K562 (cell line): Measurements from ENCODE around the gene RTCA. TPM values are rescaled to one million over a fixed set of nuclear protein-coding genes. Genes with fewer than 3 reads are reported as not detected.
A peak's percentile ranks its signal among the peaks of the same experiment; 100 is the strongest.

Experiments used
- ATAC-seq: fragments of 200-7000 bp; cut with Tn5 transposase; 3 replicates; pipeline ENCODE4 v1.9.1; 2020; ENCODE audit warnings: moderate library complexity
- BruUV-seq: library from RNA; stranded (reverse); fragments of 400-500 nt; replicated peaks from 2 replicates; lab custom pipeline; 2021; lab: Mats Ljungman, UMichigan
- CTCF ChIA-PET: fragments of 300-600 bp; formaldehyde crosslinking; extraction: SDS; loops from one replicate; lab custom pipeline; 2021; ENCODE audit warnings: low intra/inter-chr PET ratio; lab: Yijun Ruan, JAX
- POLR2A ChIA-PET: fragments of 300-600, 350-650 bp; sonication (Branson Sonifier 250); formaldehyde crosslinking; extraction: SDS; loops from one replicate; lab custom pipeline; 2021; ENCODE audit warnings: antibody characterized with exemption, inconsistent platforms; lab: Yijun Ruan, JAX
- DNase-seq, 4 experiments: peaks; one replicate each; pipeline versions ENCODE4 v3.0.0 to v3.0.0-alpha.2; 2011 to 2018; ENCODE audit warnings: low spot score in 3 of 4, mixed read lengths in 3 of 4; ENCODE audit errors: extremely low read depth in 1 of 4
- FAIRE-seq: peaks from 2 replicates; lab custom pipeline; 2011; peaks lifted over from hg19 to GRCh38; lab: Jason Lieb, UNC
- H2AFZ ChIP-seq: 2 replicates; pipeline ENCODE4 v1.6.0; 2011; ENCODE audit warnings: low read depth, low read length, control low read depth, inconsistent platforms
- H3K27ac ChIP-seq: fragments of 200-600 bp; 3 replicates; pipeline ENCODE4 v1.8.0; 2011; ENCODE audit warnings: low read depth, mild to moderate bottlenecking, control low read depth, inconsistent platforms, low read length, moderate library complexity, mixed read lengths; ENCODE audit errors: extremely low read depth
- H3K27me3 ChIP-seq, 2 experiments: fragments of 300-600 bp in 1 of 2; 2 replicates in 1 of 2; 3 replicates in 1 of 2; pipeline versions ENCODE4 v1.6.0 to v1.8.0; 2011; ENCODE audit warnings: inconsistent platforms in 2 of 2, low read length in 2 of 2, mild to moderate bottlenecking in 1 of 2, mixed read lengths in 1 of 2, moderate library complexity in 1 of 2; ENCODE audit not compliant: control insufficient read depth in 2 of 2, insufficient read depth in 2 of 2
- H3K36me3 ChIP-seq: fragments of 300-600 bp; 3 replicates; pipeline ENCODE4 v1.8.0; 2011; ENCODE audit warnings: mild to moderate bottlenecking, low read length, inconsistent platforms; ENCODE audit not compliant: control insufficient read depth, insufficient read depth
- H3K4me1 ChIP-seq, 2 experiments: fragments of 200-600 bp in 1 of 2; replicated peaks in 1 of 2; 2 replicates in 1 of 2; 3 replicates in 1 of 2; pipeline versions ENCODE4 v1.5.1 to v1.8.0; 2011; ENCODE audit warnings: inconsistent platforms in 2 of 2, low read length in 2 of 2, mild to moderate bottlenecking in 1 of 2, mixed read lengths in 1 of 2, moderate library complexity in 1 of 2; ENCODE audit not compliant: control insufficient read depth in 2 of 2, insufficient read depth in 2 of 2
- H3K4me2 ChIP-seq: 2 replicates; pipeline ENCODE4 v1.6.1; 2011; ENCODE audit warnings: low read length, control low read depth, inconsistent platforms, mixed read lengths; ENCODE audit not compliant: insufficient read depth
- H3K4me3 ChIP-seq: fragments of 200-600 bp; sonication (generic), shearing (Covaris generic); 2 replicates; pipeline ENCODE4 v1.5.1; 2016; ENCODE audit warnings: control low read depth, inconsistent platforms
- H3K79me2 ChIP-seq: fragments of 200-600 bp; 3 replicates; pipeline ENCODE4 v1.8.0; 2011; ENCODE audit warnings: low read length, inconsistent platforms; ENCODE audit not compliant: control insufficient read depth, insufficient read depth
- H3K9ac ChIP-seq, 2 experiments: 2 replicates each; pipeline versions ENCODE4 v1.6.0 to v1.6.1; 2011; ENCODE audit warnings: low read depth in 2 of 2, low read length in 2 of 2, control low read depth in 1 of 2, inconsistent platforms in 1 of 2, mild to moderate bottlenecking in 1 of 2, mixed read lengths in 1 of 2; ENCODE audit not compliant: insufficient read depth in 1 of 2
- H3K9me1 ChIP-seq: one replicate; pipeline ENCODE4 v1.6.0; 2011; ENCODE audit warnings: inconsistent platforms, mild to moderate bottlenecking, low read length, moderate library complexity; ENCODE audit not compliant: control insufficient read depth, insufficient read depth
- H3K9me3 ChIP-seq: replicated peaks from 2 replicates; pipeline ENCODE4 v1.5.1; 2011; ENCODE audit warnings: low read depth, low read length, inconsistent platforms; ENCODE audit not compliant: control insufficient read depth, insufficient read depth
- H4K20me1 ChIP-seq: replicated peaks from 2 replicates; pipeline ENCODE4 v1.6.1; 2011; ENCODE audit warnings: low read length, inconsistent platforms, mixed read lengths; ENCODE audit not compliant: control insufficient read depth, insufficient read depth
- CEBPB ChIP-seq: fragments of 450-650 bp; IDR thresholded peaks from 2 replicates; pipeline ENCODE4 v1.6.1; 2016; ENCODE audit warnings: missing genetic modification characterization, missing compliant biosample characterization
- EP300 ChIP-seq: IDR thresholded peaks from 2 replicates; pipeline ENCODE4 v1.6.1; 2012; ENCODE audit warnings: low read length, improper control_type of control experiment
- ETV1 ChIP-seq: fragments of 450-650 bp; conservative IDR thresholded peaks from 2 replicates; pipeline ENCODE4 v1.6.1; 2016; ENCODE audit warnings: missing genetic modification characterization, control low read depth, low read depth, missing compliant biosample characterization
- ETV6 ChIP-seq, 3 experiments: fragments of 150-350 bp in 1 of 3; sonication (generic) in 1 of 3; formaldehyde crosslinking in 1 of 3; IDR thresholded peaks; 2 replicates each; pipeline versions ENCODE4 v1.6.1 to v1.8.0; 2014 to 2022; ENCODE audit warnings: borderline replicate concordance in 2 of 3, low read depth in 2 of 3, antibody characterized with exemption in 1 of 3, low read length in 1 of 3, mild to moderate bottlenecking in 1 of 3, missing genetic modification reagents in 1 of 3
- MTA3 ChIP-seq: fragments of 450-650 bp; formaldehyde crosslinking; IDR thresholded peaks from 2 replicates; pipeline ENCODE4 v1.6.1; 2017; ENCODE audit warnings: mild to moderate bottlenecking, borderline replicate concordance
- NCOA4 ChIP-seq: fragments of 450-650 bp; IDR thresholded peaks from 2 replicates; pipeline ENCODE4 v1.6.1; 2018; ENCODE audit warnings: mild to moderate bottlenecking; ENCODE audit not compliant: partially characterized antibody
- RBBP5 ChIP-seq: fragments of 200-600 bp; sonication (generic); IDR thresholded peaks from 2 replicates; pipeline ENCODE4 v1.6.1; 2012; ENCODE audit warnings: borderline replicate concordance, mild to moderate bottlenecking, low read length, control low read depth, inconsistent platforms; ENCODE audit not compliant: insufficient read depth, poor library complexity, severe bottlenecking
- RBM25 ChIP-seq: fragments of 200-400 bp; formaldehyde crosslinking; IDR thresholded peaks from 2 replicates; pipeline ENCODE4 v1.6.1; 2018; ENCODE audit warnings: low read length, low read depth, moderate library complexity; ENCODE audit not compliant: severe bottlenecking
- SP2 ChIP-seq: IDR thresholded peaks from 2 replicates; pipeline ENCODE4 v1.6.1; 2011; ENCODE audit warnings: mild to moderate bottlenecking, low read depth, low read length, moderate library complexity; ENCODE audit not compliant: poor library complexity, severe bottlenecking; ENCODE audit errors: extremely low read depth
- SUPT5H ChIP-seq: fragments of 450-650 bp; IDR thresholded peaks from 2 replicates; pipeline ENCODE4 v1.6.1; 2016
- TEAD4 ChIP-seq, 2 experiments: sonication (generic) in 1 of 2; formaldehyde crosslinking in 1 of 2; IDR thresholded peaks; 2 replicates each; pipeline versions ENCODE4 v1.6.1 to v1.8.0; 2012 to 2022; ENCODE audit warnings: borderline replicate concordance in 1 of 2, inconsistent platforms in 1 of 2, low read length in 1 of 2, mild to moderate bottlenecking in 1 of 2, missing genetic modification reagents in 1 of 2
- TOE1 ChIP-seq, 2 experiments: fragments of 450-650 bp in 1 of 2; sonication (generic) in 1 of 2; formaldehyde crosslinking in 1 of 2; IDR thresholded peaks; 2 replicates each; pipeline versions ENCODE4 v1.7.1 to v1.8.0; 2016 to 2022; ENCODE audit warnings: borderline replicate concordance in 2 of 2, mild to moderate bottlenecking in 2 of 2, antibody characterized with exemption in 1 of 2, inconsistent platforms in 1 of 2, low read depth in 1 of 2, missing genetic modification reagents in 1 of 2, moderate library complexity in 1 of 2
- ZBTB9 ChIP-seq: fragments of 450-650 bp; formaldehyde crosslinking; IDR thresholded peaks from 2 replicates; pipeline ENCODE4 v1.4.0; 2020; ENCODE audit warnings: mild to moderate bottlenecking, moderate library complexity
- ZFP91 ChIP-seq: sonication (generic); formaldehyde crosslinking; IDR thresholded peaks from 2 replicates; pipeline ENCODE4 v1.8.0; 2022; ENCODE audit warnings: mild to moderate bottlenecking, missing genetic modification reagents
- ZNF3 ChIP-seq: fragments of 250-450 bp; sonication (Bioruptor Pico); IDR thresholded peaks from 2 replicates; pipeline ENCODE4 v1.5.0; 2021; ENCODE audit warnings: mild to moderate bottlenecking, moderate library complexity
- WGBS: fragments of 100-300 bp; shearing (Covaris generic); methylation state at CpG from one replicate; pipeline ENCODE4 v1.1.6; 2016; ENCODE audit warnings: low coverage, mixed read lengths; ENCODE audit not compliant: insufficient coverage; ENCODE audit errors: missing lambda C conversion rate; 5-methylcytosine and 5-hydroxymethylcytosine counted together
- in situ Hi-C: fragments of 300-500 bp; cut with MboI; formaldehyde crosslinking; loops from 4 replicates; pipeline ENCODE4 v1.15.0; 2018; ENCODE audit warnings: inconsistent platforms, mixed read lengths
- intact Hi-C: fragments of 100-400 bp; cut with micrococcal nuclease; formaldehyde crosslinking; loops from 2 replicates; pipeline ENCODE4 v1.14.2; 2022
- polyA plus RNA-seq, 8 experiments: library from polyadenylated mRNA; depleted of rRNA in 4 of 8; stranded (reverse) in 5 of 8; unstranded in 3 of 8; fragments of >200 nt; fragmentation: Nextera tagmentation in 2 of 8; fragmentation: Illumina TruSeq in 1 of 8; extraction: Ambion mirVana in 2 of 8; extraction: Trizol in 1 of 8; gene quantifications; 2 replicates each; pipeline versions ENCODE4 v1.2.1 to v1.2.3, GENCODE V29; 2011 to 2014; ENCODE audit warnings: inconsistent platforms in 1 of 8, missing spikeins in 1 of 8
- total RNA-seq, 7 experiments: library from RNA; depleted of rRNA in 6 of 7; stranded (reverse); fragments of >200 nt in 6 of 7; fragmentation: Illumina TruSeq in 2 of 7; extraction: Trizol in 2 of 7; gene quantifications; 2 replicates each; pipeline versions ENCODE4 v1.2.1 to v1.2.3, GENCODE V29; 2011 to 2021; ENCODE audit warnings: low replicate concordance in 1 of 7

RTCA gene
- total and polyA plus RNA-seq, 9 of the 15 experiments (the other 6 are each of a cell fraction or from before 2014, with no cell fraction given): 11.6 to 57.2 (median 43.2) TPM

GRCh38 chr1:100249537-100250257 lies 16.3 kb upstream of the RTCA start, which contains the start of gene DBT:
Gene DBT (minus strand): TSS chr1:100249834. CDS start chr1:100249820, 14 bp downstream.
- intact Hi-C loops: loop anchor here (2.0 to 10.0 kb wide), 3 partner anchors 15 to 117 kb away; partner anchors contain the start of genes CDC14A, SASS6 and TRMT13
- BruUV-seq: no TSS peak
- TF ChIP-seq ETV1 (tag) (peak; percentile 84), RBM25 (peak; percentile 11), CEBPB (tag) (no peak), ZFP91 (CRISPR knock-in tag) (0 out of 2 replicates have a peak, but pooled peaks have one; percentile 12), ETV6 (IDR thresholded peaks at IDR 0.05; ENCODE audit: borderline replicate concordance in 1 of 2, low read depth in 2 of 2, low read length in 1 of 2) (0 out of 4 replicates have a peak, but pooled peaks of 1 of the 2 experiments have one; percentile 6), ETV6 (CRISPR knock-in tag; IDR thresholded peaks at IDR 0.05; ENCODE audit: borderline replicate concordance) (no peak), TOE1 (IDR thresholded peaks at IDR 0.05; ENCODE audit: borderline replicate concordance) (peak; percentile 73; the same call in 1 of the 2 replicates), TOE1 (CRISPR knock-in tag; IDR thresholded peaks at IDR 0.05; ENCODE audit: borderline replicate concordance, low read depth) (no peak), ZNF3 (CRISPR knock-in tag) (no peak), SUPT5H (peak; percentile 97), EP300 (peak; percentile 49), ZBTB9 (0 out of 2 replicates have a peak, but pooled peaks have one; percentile 30), TEAD4 (IDR thresholded peaks at IDR 0.05; ENCODE audit: low read length) (peak; percentile 71), TEAD4 (CRISPR knock-in tag; IDR thresholded peaks at IDR 0.05; ENCODE audit: borderline replicate concordance) (no peak), MTA3 (0 out of 2 replicates have a peak, but pooled peaks have one; percentile 32), NCOA4 (no peak), SP2 (peak; percentile 26), RBBP5 (peak; percentile 81)

More at GRCh38 chr1:100249537-100250257, 16.3 kb upstream of the RTCA start, which contains the start of gene DBT:
- peak; percentile 98 for FAIRE-seq
- Histone ChIP-seq H4K20me1 (no peaks in the 10 kb centered on the region), H3K4me3 (peak within 1 kb of the TSS; percentile 68), H3K79me2 (peaks cover 43% of the 10 kb centered on the region), H3K9me1 (no peaks in the 10 kb centered on the region), H3K27me3 (no peaks in the 10 kb centered on the region), H2AFZ (peak within 1 kb of the TSS; percentile 90), H3K4me2 (peak within 1 kb of the TSS; percentile 98), H3K4me1 (peaks cover 4 to 21% of the 10 kb centered on the region in 2 experiments; a peak in 4 of 5 replicates), H3K36me3 (peaks cover 7% of the 10 kb centered on the region), H3K9me3 (no peaks in the 10 kb centered on the region), H3K9ac (peak within 1 kb of the TSS; percentile 89 to 99), H3K27ac (peak within 1 kb of the TSS; percentile 83)
- in situ Hi-C loops: no loop called here
- CTCF ChIA-PET: no interaction called here
- under 1% methylated on average over 30 of the region's 31 CpGs for WGBS
- peak; percentile 98 to 100 (median 100) for DNase-seq
- ATAC-seq: peak; percentile 98
- POLR2A ChIA-PET: interaction anchor here (0.7 to 3.5 kb wide), 15 partner anchors 11 to 323 kb away, joined by 3 to 25 read pairs (median 3); a partner anchor contains a TSS
